Measurements from ENCODE around the gene LMOD2. TPM values are rescaled to one million over a fixed set of nuclear protein-coding genes. Genes with fewer than 3 reads are reported as not detected.

Gene LMOD2, protein sequence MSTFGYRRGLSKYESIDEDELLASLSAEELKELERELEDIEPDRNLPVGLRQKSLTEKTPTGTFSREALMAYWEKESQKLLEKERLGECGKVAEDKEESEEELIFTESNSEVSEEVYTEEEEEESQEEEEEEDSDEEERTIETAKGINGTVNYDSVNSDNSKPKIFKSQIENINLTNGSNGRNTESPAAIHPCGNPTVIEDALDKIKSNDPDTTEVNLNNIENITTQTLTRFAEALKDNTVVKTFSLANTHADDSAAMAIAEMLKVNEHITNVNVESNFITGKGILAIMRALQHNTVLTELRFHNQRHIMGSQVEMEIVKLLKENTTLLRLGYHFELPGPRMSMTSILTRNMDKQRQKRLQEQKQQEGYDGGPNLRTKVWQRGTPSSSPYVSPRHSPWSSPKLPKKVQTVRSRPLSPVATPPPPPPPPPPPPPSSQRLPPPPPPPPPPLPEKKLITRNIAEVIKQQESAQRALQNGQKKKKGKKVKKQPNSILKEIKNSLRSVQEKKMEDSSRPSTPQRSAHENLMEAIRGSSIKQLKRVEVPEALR
- total RNA-seq (not detected in 2 replicates), polyA plus RNA-seq (not detected in 2 replicates), polyA minus RNA-seq (not detected in 2 replicates), Bru-seq, nascent RNA (not detected), BruChase-seq, experiment 1, labeled RNA remaining after a 6-hour chase (not detected), BruChase-seq, experiment 2, labeled RNA remaining after a 2-hour chase (not detected)
- 0.03 TPM in 1 of 2 replicates, not detected in the other for polyA plus RNA-seq (2011; cell fraction: cytosol; rRNA removed)
- 0.08 TPM in 1 of 2 replicates, not detected in the other for polyA plus RNA-seq (2011; cell fraction: nucleus; rRNA removed)
- polyA plus RNA-seq (2012): not detected in 2 replicates
- not detected for polyA minus RNA-seq (2011; cell fraction: cytosol; rRNA and poly(A)+ RNA removed)
- not detected in 2 replicates for polyA minus RNA-seq (2011; cell fraction: nucleus; rRNA and poly(A)+ RNA removed)
- long read RNA-seq: 0 reads

DNA sequence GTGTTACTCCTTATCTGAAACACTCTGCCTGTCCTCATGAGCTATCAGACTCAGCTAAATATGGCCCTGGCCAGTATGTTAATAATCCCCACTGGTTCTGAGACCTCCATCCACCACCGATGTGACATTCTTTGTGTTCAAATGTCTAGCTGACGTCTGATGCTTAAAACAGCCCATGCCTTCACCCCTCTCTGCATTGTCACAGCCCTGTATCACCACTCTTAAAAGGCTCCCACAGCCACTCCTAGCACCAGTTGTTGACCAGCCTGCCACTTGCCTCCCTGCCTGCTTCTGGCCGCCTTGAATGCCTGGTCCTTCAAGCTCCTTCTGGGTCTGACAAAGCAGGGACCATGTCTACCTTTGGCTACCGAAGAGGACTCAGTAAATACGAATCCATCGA is at the start of gene LMOD2:
TSS of gene LMOD2 (plus strand) at position 253 of the 400 bp plus-strand sequence. CDS start at position 351, 98 bp downstream.
- Histone ChIP-seq H3K79me2 (ENCODE audit: control insufficient read depth, insufficient read depth, low read length) (no peaks in the 10 kb centered on the region), H3K4me1 (ENCODE audit: control insufficient read depth, extremely low read depth, insufficient read depth, low read length) (peaks cover 4% of the 10 kb centered on the region), H3K27ac (ENCODE audit: insufficient read depth, low read depth, low read length) (no peak within 1 kb of the TSS), H3K36me3 (ENCODE audit: control insufficient read depth in 2 of 2, extremely low read depth in 1 of 2, insufficient read depth in 2 of 2, low read length in 2 of 2) (no peaks in the 10 kb centered on the region), H3K9me1 (replicated peaks; ENCODE audit: control insufficient read depth, extremely low read depth, insufficient read depth, low read length) (no peaks in the 10 kb centered on the region), H3K9me3 (replicated peaks; ENCODE audit: control insufficient read depth, insufficient read depth, low read length) (no peaks in the 10 kb centered on the region), H3K4me2 (ENCODE audit: insufficient read depth, low read length) (no peak within 1 kb of the TSS), H3K9ac (replicated peaks; ENCODE audit: extremely low read depth, insufficient read depth, low read length) (no peak within 1 kb of the TSS), H3K4me3 (replicated peaks in 1 of 3; ENCODE audit: insufficient read depth in 1 of 3, low read depth in 1 of 3, low read length in 3 of 3) (no peak within 1 kb of the TSS), H4K20me1 (replicated peaks; ENCODE audit: control insufficient read depth, extremely low read depth, insufficient read depth, low read length) (no peaks in the 10 kb centered on the region), H3K27me3 (ENCODE audit: control insufficient read depth in 2 of 2, insufficient read depth in 2 of 2, low read length in 2 of 2) (peaks cover 0 to 2% of the 10 kb centered on the region in 2 experiments), H2AFZ (ENCODE audit: low read depth, low read length) (no peak within 1 kb of the TSS)
- POLR2A ChIA-PET: no interaction called here
- TF ChIP-seq, protein P1, sequence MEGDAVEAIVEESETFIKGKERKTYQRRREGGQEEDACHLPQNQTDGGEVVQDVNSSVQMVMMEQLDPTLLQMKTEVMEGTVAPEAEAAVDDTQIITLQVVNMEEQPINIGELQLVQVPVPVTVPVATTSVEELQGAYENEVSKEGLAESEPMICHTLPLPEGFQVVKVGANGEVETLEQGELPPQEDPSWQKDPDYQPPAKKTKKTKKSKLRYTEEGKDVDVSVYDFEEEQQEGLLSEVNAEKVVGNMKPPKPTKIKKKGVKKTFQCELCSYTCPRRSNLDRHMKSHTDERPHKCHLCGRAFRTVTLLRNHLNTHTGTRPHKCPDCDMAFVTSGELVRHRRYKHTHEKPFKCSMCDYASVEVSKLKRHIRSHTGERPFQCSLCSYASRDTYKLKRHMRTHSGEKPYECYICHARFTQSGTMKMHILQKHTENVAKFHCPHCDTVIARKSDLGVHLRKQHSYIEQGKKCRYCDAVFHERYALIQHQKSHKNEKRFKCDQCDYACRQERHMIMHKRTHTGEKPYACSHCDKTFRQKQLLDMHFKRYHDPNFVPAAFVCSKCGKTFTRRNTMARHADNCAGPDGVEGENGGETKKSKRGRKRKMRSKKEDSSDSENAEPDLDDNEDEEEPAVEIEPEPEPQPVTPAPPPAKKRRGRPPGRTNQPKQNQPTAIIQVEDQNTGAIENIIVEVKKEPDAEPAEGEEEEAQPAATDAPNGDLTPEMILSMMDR (IDR thresholded peaks at IDR 0.05; ENCODE audit: extremely low read depth in 1 of 2, insufficient read depth in 1 of 2, low read depth in 1 of 2, low read length in 2 of 2): no peak
- TF ChIP-seq JUN (IDR thresholded peaks at IDR 0.05; ENCODE audit: borderline replicate concordance, insufficient read depth, insufficient read length, low read depth) (no peak), MYC (IDR thresholded peaks at IDR 0.05; ENCODE audit: low read depth, low read length) (no peak), EZH2 (IDR thresholded peaks at IDR 0.05; ENCODE audit: borderline replicate concordance, low read depth, low read length, severe bottlenecking) (no peak), POLR2AphosphoS5 (IDR thresholded peaks at IDR 0.05; ENCODE audit: insufficient read depth, low read depth, low read length) (no peak)
- DNase-seq (ENCODE audit: low read depth, low spot score) (no peak), FAIRE-seq (no peak)
- CTCF ChIA-PET: interaction anchor here (1.0 kb wide), 1 partner anchor 10 kb away, joined by 3 read pairs; no protein-coding TSS in a partner anchor
- dilution Hi-C loops (cut with MboI; ENCODE audit: extremely low pct_ligation_motif_present, low sequenced_read_pairs): no loop called here
- intact Hi-C loops (cut with micrococcal nuclease): loop anchor here (2.0 kb wide), 1 partner anchor 19 kb away; no protein-coding TSS in a partner anchor
- no TSS peak for BruUV-seq (replicated peaks)
